ENCODE results near the gene TMEM163.

GRCh38 chr2:134570676-134571075 lies 148.1 kb downstream of the TMEM163 start:
- TF ChIP-seq POLR2A (IDR thresholded peaks at IDR 0.05; ENCODE audit: low read depth), result no peak
- no peak for TF ChIP-seq CTCF (IDR thresholded peaks at IDR 0.05)
- no peak for TF ChIP-seq EP300 (IDR thresholded peaks at IDR 0.05)

Measured in esophagus muscularis mucosa (tissue), 4 donors.